Fibroblast of skin of scalp (primary cell): ENCODE measurements around the gene CRYGA. TPM values are rescaled to one million over a fixed set of nuclear protein-coding genes. Genes with fewer than 3 reads are reported as not detected.

Source experiments
- DNase-seq: peaks from one replicate; pipeline ENCODE4 v3.0.0-alpha.2; 2013
- polyA plus RNA-seq, 2 experiments: library from polyadenylated mRNA; unstranded; fragments of 120-200 nt; gene quantifications; one replicate each; pipeline ENCODE4 v1.2.1, GENCODE V29; 2013; ENCODE audit not compliant: insufficient read length in 2 of 2

The CRYGA gene
- polyA plus RNA-seq (2013, experiment 1 of 2; ENCODE audit: insufficient read length), result not detected
- not detected for polyA plus RNA-seq (2013, experiment 2 of 2; ENCODE audit: insufficient read length)

- DNase-seq, result no peak
Measured at GRCh38 chr2:208163489-208163888, at the start of gene CRYGA. TSS of gene CRYGA (minus strand) at chr2:208163589. CDS start at chr2:208163556, 33 bp downstream.

DNA sequence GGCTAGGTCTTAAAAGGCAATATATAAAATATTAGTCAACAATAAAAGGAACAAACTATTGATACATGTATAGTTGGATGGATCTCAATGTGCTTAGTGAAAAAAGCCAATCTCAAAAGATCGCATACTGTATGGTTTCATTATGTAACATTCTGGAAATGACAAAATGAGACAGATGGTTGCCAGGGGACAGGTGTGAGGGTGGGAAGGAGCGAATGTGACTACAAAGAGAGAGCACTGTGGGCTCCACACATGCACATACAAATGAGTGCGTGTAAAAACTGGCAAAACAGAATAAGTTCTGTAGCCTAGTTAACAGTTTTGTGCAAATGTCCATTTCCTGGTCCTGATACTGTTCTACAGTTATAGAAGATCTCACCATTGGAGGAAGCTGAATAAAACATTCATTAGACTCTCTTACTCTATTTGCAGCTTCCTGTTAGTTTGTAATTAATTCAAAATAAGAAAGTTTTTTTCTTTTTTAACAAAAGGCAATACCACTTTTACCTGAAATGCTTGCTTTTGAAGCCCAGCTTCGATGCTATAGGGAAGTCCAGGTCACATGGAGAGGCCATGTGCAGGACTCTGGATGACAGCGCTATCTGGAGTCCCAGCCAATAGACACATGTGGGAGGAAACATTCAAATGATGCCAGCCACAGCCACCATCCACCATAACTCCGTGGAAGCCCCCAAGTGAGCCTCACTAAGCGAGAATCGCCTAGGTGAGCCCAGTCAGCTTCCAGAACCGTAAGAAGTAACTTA is 47.5 kb upstream of the CRYGA start:
- DNase-seq, result no peak

DNA sequence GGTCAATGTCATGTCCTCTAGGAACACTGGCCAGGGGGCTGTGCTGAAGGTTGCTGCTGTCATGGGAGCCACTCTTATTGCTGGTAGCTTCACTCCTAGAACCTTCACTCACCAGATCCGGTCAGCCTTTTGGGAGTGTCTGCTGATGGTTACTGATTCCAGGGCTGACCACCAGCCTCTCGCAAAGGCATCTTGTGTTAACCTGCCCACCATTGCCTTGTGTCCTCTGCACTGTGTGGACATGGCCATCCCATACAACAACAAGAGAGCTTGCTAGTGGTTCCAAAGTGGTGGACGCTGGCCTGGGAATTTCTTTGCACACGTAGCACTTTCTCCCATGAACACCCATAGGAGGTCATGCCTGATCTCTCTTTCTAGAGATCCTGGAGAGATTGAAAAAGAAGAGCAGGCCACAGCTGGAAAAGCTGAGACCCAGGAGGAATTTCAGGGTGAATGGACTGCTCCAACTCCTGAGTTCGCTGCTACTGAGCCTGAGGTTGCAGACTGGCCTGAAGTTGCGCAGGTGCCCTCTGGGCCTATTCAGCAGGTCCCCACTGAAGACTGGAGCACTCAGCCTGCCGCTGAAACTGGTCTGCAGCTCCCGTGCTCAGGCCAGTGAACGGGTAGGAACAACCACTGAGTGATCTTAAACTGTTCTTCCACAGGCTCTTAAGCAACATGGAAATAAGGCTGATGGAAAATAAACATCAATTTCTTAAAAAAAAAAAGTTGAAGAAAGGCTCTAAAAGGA is 45.1 kb upstream of the CRYGA start:
- DNase-seq, result no peak

DNA sequence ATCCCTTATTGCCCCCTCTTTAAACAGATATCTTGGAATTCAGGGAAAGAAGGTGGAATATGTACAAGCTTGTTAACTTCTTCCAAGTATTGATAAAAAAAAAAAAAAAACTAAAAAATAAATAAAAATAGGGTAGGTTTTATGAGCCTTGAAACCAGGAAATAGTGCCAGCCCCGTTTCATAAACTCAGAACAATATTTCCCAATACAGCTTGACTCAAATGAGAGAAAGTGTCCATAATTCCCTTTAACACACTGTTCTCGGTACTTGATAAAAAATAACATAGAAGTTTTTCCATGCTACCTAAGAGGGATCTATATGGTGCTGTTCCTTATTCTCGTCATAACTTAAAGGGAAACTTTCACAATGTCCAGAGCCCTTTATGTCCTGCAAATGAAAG is 44.4 kb upstream of the CRYGA start:
- no peak for DNase-seq

GRCh38 chr2:208204166-208204565 is 40.8 kb upstream of the CRYGA start:
- DNase-seq, result no peak

DNA sequence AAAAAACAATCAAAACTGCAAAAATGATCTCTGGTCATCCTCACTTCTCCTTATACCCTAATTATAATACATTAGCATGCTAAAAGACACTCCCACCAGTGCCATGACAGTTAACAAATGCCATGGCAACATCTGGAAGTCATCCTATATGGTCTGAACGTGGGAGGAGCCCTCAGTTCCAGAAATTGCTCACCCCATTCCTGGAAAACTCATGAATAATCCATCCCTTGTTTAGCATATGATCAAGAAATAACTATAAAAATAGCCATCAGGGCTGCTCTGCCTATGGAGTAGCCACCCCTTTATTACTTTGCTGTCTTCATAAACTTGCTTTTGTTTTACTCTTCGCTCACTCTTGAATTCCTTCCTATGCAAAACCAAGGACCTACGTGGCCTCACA is 32.1 kb upstream of the CRYGA start:
- no peak for DNase-seq

GRCh38 chr2:208192611-208193236 is 29.3 kb upstream of the CRYGA start:
- DNase-seq, result no peak

DNA sequence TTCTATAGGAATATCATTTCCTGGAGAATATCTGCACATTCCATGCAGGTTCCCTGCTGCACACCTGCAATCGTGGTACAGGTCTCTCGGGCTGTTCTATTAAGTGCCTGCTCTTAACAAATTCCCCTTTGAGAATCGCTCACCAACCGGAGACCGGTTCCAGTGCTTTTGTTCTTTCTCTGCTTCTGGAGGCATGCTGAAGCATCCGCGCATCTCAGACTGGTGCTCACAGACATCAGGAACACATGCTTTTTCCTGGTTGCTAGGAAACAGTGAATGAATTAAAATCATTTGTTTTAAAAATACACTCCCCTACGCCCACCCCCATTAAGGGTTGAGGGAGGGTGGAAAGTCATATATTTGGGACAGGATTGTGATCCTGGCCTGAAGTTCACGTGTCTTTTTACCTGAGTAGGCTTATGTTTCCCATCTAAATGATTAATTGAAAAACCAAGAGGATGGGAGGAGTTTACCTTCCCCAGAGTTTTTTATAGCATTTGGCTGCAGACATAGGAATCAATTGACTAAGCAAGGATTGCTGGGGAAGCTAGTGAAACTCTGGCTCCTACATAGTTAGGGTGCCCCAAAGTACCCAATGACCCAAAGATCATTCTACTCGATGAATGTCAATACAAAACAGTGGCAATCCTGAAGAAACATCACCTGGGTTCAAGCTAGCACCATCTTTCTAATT is 26.6 kb upstream of the CRYGA start, which contains the start of gene C2orf80:
TSS of gene C2orf80 (minus strand) at position 221 of the 694 bp plus-strand sequence. CDS start 3,044 bp downstream, outside the sequence.
- DNase-seq, result no peak

- DNase-seq, result no peak
Measured at GRCh38 chr2:208189069-208189809, 25.9 kb upstream of the CRYGA start.

DNA sequence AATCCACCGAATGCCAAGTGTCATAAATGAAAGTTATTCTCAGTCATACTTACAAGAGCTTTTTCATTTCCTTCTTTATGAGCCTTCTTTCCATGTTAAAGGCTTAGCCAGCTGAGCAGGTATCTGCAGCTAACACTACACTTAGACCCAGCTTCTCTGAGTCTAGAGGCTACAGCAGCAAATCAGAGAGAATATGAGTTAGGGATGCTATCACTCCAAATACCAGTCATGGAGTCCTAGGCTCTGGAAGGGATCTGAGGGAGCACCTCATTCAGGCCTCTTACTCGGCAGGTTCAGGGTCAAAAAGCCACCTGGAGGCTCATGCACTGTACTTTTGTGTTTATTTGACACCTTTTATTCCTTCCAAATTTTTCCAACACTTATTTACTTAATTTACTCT is 23.5 kb upstream of the CRYGA start:
- no peak for DNase-seq

GRCh38 chr2:208186465-208186864 is 23.1 kb upstream of the CRYGA start:
- DNase-seq, result no peak

DNA sequence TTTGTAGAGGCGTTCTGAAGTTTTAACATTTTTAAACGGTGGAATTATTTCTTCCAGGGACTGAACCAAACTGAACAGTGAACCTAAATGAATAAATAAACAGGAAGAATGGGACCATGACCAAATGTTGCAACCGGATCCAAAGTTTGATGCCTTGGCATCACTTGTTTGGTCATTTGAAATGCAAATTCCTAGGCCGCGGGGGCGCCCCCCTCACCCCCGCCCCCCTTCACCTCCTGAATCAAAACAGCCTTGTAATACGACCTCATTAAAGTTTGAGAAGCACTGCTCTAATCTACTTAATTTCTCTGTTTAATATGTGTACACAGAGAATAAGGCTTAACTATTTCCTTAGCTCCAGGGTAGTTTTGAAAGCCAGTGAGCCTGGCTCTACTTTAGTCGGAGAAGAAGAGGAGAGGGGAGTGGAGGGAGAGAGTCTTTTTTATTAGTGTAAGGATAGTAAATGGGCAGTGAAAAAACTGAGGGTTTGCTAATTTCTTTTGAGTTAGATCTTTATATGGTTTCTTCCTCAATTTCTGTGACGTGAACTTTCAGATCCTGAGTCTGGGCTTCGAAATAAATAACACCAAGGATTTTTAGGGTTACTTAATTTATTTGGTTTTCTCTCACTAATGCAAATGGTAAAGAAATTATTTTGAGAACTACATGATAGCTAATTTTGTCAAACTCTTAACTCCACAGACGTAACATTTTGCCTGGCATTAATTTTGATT is 20.8 kb upstream of the CRYGA start:
- DNase-seq, result no peak

DNA sequence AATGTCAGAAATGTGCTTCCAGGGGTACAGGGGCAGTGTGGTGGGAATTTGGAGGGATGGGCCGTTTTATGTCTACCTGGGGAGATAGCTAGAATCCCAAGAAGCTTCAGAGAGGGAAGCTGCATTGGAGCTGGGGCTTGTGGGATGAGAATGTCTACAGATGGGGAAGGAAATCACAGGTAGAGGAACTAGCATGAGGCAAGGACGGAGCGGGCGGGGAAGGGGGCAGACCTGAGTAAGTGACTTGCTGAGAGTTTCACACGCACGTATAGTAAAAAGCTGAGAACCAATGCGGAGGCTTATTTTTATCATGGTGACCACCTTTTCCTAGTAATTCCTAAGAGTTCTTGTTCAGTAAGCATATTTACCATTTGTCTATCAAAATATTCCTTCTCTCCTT is 20.1 kb upstream of the CRYGA start:
- DNase-seq, result no peak

DNA sequence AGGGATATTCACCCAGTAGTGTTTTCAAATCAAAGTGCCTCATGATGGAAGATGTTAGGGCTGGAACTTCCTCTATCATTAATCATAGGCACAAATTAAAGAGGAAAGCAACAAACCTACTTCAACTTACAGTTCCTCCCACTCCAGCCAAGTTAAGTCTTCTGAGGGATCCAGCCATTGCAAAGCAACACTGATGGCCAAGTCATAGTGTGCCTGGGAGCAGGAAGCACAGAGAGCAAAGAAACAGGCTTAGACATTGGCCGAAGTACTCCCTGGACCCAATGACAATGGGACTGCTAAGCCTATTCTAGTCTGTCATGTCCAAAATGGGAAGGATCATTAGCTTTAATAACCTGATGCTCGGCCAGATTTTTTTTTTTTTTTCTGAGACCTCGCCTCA is 19.4 kb upstream of the CRYGA start:
- no peak for DNase-seq

DNA sequence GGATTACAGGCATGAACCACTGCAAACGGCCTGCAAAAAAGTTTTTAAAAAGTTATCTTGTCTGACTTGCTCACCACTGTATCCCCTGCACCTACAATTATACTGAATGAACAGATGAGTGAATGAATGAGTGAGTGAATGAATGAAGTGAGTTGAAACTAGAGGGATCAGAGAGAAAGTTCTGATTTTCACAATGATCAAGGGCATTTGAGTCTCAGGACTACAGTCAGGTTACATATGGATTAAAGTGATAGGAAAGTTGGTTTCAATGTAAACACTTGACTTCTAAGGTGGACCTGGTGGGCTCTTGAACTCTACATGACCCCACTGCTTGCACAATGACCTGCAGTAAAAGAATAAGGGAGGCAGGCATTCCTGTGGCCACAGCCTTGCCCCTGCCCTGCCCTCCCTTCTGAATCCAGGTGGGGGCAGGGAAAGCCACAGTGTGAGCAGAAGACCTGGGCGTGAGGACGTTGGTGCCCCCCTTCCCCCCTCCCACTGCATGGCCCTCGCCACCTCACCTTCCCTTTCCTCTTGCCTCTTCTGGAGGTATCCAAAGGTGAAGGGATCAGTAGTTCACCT is 15.7 kb upstream of the CRYGA start:
- no peak for DNase-seq

DNA sequence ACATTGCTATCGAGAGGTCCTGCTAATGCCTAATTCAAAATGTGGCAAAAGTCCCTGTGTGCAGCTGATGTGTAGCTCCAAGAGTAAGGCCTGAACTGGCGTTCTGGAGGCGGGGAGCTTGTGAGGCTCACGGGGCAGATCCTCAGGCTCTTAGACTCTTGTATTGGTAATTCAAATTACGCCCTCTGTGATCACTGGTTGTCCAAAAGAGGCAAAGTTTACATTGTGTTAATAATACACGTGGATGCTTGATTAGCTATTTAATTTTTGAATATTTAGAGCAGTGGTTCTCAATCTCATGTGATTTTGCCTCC is 12.4 kb upstream of the CRYGA start:
- no peak for DNase-seq

DNA sequence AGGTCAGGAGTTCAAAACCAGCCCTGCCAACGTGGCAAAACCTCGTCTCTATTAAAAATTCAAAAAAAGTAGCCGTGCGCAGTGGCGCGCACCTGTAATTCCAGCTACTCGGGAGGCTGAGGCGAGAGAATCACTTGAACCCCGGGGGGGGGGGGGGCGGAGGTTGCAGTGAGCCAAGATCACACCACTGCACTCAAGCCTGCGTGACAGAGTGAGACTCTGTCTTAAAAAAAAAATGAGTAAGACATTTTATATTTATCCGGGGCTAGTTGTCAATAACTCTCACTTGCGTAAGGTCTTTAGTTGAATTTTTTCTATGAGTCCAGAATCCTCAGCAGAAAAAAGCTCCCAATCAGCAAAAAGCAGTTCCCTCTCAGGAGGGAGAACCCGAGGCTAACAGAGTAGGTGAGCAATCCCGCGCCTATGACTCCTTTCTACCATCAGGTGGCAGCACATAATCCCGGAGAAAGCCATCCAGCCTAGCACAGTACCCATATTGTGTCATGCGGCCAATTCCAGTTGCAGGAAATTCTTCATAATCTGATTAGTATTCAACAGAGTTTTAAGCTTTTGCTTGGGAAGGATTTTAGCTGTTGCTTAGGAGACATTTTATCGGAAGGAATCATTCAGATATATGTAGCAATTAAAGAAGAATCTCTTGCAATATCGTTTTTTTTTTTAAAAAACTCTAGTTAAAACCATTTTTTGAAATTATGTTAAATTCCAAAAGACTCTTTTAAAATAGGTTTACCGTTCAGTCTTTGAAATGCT is 11.9 kb upstream of the CRYGA start:
- peak; percentile 77 for DNase-seq

DNA sequence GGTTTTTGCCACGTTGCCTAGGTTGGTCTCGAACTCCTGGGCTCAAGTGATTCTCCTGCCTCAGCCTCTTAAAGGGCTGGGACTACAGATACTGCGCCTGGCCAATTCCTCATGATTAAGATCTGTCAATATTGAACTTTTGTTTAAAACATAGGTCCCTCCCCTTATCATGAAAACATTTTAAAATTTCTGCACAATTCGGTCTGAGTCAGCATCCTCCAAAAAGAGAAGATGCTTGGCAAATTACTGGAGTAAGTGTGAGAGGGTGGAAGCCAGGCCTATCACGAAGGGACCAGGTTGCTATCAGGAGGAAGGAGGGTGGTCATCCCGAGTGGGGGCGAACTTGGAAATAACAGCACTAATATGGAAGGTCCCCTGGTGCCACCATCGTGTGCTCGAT is 10.8 kb upstream of the CRYGA start:
- DNase-seq, result no peak

GRCh38 chr2:208172125-208172524 is 8.7 kb upstream of the CRYGA start:
- no peak for DNase-seq
